ENCODE data around the gene STRN.

The STRN gene

GRCh38 chr2:36859366-36859792 lies 107.0 kb downstream of the STRN start:
- TF ChIP-seq ZNF8 (CRISPR knock-in tag; IDR thresholded peaks at IDR 0.05) (no peak), ZNF565 (CRISPR knock-in tag; conservative IDR thresholded peaks at IDR 0.05; ENCODE audit: low read depth) (no peak), ISL1 (CRISPR knock-in tag; IDR thresholded peaks at IDR 0.05) (no peak), CSRNP3 (CRISPR knock-in tag; IDR thresholded peaks at IDR 0.05) (no peak)
- no peak for ATAC-seq

DNA sequence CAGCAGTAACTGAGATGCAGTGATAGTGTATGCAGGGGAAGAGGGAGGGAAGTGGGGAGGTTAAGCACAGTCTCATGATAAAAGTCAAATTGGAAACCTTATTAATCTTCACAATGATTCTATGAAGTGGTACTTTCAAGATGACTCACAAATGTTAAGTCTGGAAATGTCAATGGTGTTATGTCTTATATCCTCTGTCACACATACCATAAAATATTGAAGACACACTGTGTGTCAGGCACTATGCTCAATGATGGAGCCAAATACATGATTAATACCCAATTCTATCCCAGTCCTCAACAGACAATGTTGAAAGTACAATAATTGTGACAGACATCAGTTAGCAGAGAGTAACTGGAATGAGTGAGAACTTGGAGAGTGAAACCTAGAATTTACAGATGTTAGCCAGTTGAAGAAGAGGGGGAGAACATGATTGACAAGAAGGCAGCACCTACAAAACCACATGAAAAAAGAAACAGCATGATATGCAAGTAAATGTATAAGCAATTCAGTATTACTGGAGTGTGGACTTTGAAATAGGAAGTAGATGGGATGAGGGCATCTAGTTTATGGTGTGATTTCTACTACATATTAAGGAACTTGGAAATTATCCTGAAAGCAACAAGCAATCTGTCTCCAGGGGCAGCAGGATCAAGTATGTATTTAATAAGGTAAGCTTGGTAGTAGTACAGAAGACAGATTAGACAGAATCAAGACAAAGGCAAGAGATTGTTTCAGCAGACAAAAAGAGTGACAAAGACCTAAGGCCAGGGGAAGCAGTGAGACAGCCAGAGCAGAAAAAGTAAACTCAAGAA lies 107.6 kb downstream of the STRN start:
- no peak for ATAC-seq
- TF ChIP-seq CSDC2 (CRISPR knock-in tag; IDR thresholded peaks at IDR 0.05) = no peak
- TF ChIP-seq PATZ1 (CRISPR knock-in tag; IDR thresholded peaks at IDR 0.05; ENCODE audit: borderline replicate concordance) = no peak
- no peak for TF ChIP-seq ESRRG (CRISPR knock-in tag; IDR thresholded peaks at IDR 0.05)
- no peak for TF ChIP-seq ZC3H10 (CRISPR knock-in tag; IDR thresholded peaks at IDR 0.05)
- TF ChIP-seq RARB (CRISPR knock-in tag; IDR thresholded peaks at IDR 0.05) = no peak
- TF ChIP-seq, protein P1, sequence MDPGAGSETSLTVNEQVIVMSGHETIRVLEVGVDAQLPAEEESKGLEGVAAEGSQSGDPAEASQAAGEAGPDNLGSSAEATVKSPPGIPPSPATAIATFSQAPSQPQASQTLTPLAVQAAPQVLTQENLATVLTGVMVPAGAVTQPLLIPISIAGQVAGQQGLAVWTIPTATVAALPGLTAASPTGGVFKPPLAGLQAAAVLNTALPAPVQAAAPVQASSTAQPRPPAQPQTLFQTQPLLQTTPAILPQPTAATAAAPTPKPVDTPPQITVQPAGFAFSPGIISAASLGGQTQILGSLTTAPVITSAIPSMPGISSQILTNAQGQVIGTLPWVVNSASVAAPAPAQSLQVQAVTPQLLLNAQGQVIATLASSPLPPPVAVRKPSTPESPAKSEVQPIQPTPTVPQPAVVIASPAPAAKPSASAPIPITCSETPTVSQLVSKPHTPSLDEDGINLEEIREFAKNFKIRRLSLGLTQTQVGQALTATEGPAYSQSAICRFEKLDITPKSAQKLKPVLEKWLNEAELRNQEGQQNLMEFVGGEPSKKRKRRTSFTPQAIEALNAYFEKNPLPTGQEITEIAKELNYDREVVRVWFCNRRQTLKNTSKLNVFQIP (CRISPR knock-in tag; IDR thresholded peaks at IDR 0.05; ENCODE audit: borderline replicate concordance, low read depth) = no peak
- TF ChIP-seq ZFP30 (CRISPR knock-in tag; IDR thresholded peaks at IDR 0.05) = no peak
- no peak for TF ChIP-seq PPARA (CRISPR knock-in tag; IDR thresholded peaks at IDR 0.05; ENCODE audit: borderline replicate concordance)
- no peak for TF ChIP-seq CREB5 (CRISPR knock-in tag; IDR thresholded peaks at IDR 0.05; ENCODE audit: low read depth)
- no peak for TF ChIP-seq TOX (CRISPR knock-in tag; IDR thresholded peaks at IDR 0.05; ENCODE audit: borderline replicate concordance)
- no peak for TF ChIP-seq BACH2 (CRISPR knock-in tag; IDR thresholded peaks at IDR 0.05; ENCODE audit: borderline replicate concordance)
- no peak for TF ChIP-seq ZNF8 (CRISPR knock-in tag; IDR thresholded peaks at IDR 0.05)
- TF ChIP-seq OSR1 (CRISPR knock-in tag; IDR thresholded peaks at IDR 0.05) = no peak
- no peak for TF ChIP-seq ZNF70 (CRISPR knock-in tag; IDR thresholded peaks at IDR 0.05)
- TF ChIP-seq TCF4 (CRISPR knock-in tag; IDR thresholded peaks at IDR 0.05; ENCODE audit: borderline replicate concordance) = no peak
- no peak for TF ChIP-seq ZNF565 (CRISPR knock-in tag; conservative IDR thresholded peaks at IDR 0.05; ENCODE audit: low read depth)
- TF ChIP-seq ZFP3 (CRISPR knock-in tag; IDR thresholded peaks at IDR 0.05) = no peak

GRCh38 chr2:36857713-36858112 lies 108.6 kb downstream of the STRN start:
- TF ChIP-seq CSRNP3 (CRISPR knock-in tag; IDR thresholded peaks at IDR 0.05) (no peak), ZNF565 (CRISPR knock-in tag; conservative IDR thresholded peaks at IDR 0.05; ENCODE audit: low read depth) (no peak), ZNF8 (CRISPR knock-in tag; IDR thresholded peaks at IDR 0.05) (no peak), PPARA (CRISPR knock-in tag; IDR thresholded peaks at IDR 0.05; ENCODE audit: borderline replicate concordance) (no peak), TOX (CRISPR knock-in tag; IDR thresholded peaks at IDR 0.05; ENCODE audit: borderline replicate concordance) (no peak), BACH2 (CRISPR knock-in tag; IDR thresholded peaks at IDR 0.05; ENCODE audit: borderline replicate concordance) (no peak)
- ATAC-seq = no peak

GRCh38 chr2:36855429-36855828 lies 110.9 kb downstream of the STRN start:
- ATAC-seq = no peak
- TF ChIP-seq ZC3H10 (CRISPR knock-in tag; IDR thresholded peaks at IDR 0.05) (no peak), CSDC2 (CRISPR knock-in tag; IDR thresholded peaks at IDR 0.05) (no peak), RARB (CRISPR knock-in tag; IDR thresholded peaks at IDR 0.05) (no peak), ZNF565 (CRISPR knock-in tag; conservative IDR thresholded peaks at IDR 0.05; ENCODE audit: low read depth) (no peak), TOX (CRISPR knock-in tag; IDR thresholded peaks at IDR 0.05; ENCODE audit: borderline replicate concordance) (no peak), ZNF8 (CRISPR knock-in tag; IDR thresholded peaks at IDR 0.05) (no peak), TCF4 (CRISPR knock-in tag; IDR thresholded peaks at IDR 0.05; ENCODE audit: borderline replicate concordance) (no peak), ESRRG (CRISPR knock-in tag; IDR thresholded peaks at IDR 0.05) (no peak), ZFP3 (CRISPR knock-in tag; IDR thresholded peaks at IDR 0.05) (no peak), PPARA (CRISPR knock-in tag; IDR thresholded peaks at IDR 0.05; ENCODE audit: borderline replicate concordance) (no peak), GLIS3 (CRISPR knock-in tag; IDR thresholded peaks at IDR 0.05) (no peak), BACH2 (CRISPR knock-in tag; IDR thresholded peaks at IDR 0.05; ENCODE audit: borderline replicate concordance) (no peak), ARNTL (CRISPR knock-in tag; IDR thresholded peaks at IDR 0.05; ENCODE audit: borderline replicate concordance, low read depth) (no peak)
- TF ChIP-seq, protein P2, sequence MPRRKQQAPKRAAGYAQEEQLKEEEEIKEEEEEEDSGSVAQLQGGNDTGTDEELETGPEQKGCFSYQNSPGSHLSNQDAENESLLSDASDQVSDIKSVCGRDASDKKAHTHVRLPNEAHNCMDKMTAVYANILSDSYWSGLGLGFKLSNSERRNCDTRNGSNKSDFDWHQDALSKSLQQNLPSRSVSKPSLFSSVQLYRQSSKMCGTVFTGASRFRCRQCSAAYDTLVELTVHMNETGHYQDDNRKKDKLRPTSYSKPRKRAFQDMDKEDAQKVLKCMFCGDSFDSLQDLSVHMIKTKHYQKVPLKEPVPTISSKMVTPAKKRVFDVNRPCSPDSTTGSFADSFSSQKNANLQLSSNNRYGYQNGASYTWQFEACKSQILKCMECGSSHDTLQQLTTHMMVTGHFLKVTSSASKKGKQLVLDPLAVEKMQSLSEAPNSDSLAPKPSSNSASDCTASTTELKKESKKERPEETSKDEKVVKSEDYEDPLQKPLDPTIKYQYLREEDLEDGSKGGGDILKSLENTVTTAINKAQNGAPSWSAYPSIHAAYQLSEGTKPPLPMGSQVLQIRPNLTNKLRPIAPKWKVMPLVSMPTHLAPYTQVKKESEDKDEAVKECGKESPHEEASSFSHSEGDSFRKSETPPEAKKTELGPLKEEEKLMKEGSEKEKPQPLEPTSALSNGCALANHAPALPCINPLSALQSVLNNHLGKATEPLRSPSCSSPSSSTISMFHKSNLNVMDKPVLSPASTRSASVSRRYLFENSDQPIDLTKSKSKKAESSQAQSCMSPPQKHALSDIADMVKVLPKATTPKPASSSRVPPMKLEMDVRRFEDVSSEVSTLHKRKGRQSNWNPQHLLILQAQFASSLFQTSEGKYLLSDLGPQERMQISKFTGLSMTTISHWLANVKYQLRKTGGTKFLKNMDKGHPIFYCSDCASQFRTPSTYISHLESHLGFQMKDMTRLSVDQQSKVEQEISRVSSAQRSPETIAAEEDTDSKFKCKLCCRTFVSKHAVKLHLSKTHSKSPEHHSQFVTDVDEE (CRISPR knock-in tag; IDR thresholded peaks at IDR 0.05) = no peak
